HG02763 (cell line): Measurements from ENCODE around the gene ALMS1.
"Not testable (repeated sequence)": the region's sequence is repeated elsewhere in the genome, so short reads cannot be mapped to it uniquely, and the experiment has no call there.

Experiments used
- ATAC-seq: cut with Tn5 transposase; IDR thresholded peaks from one replicate; pipeline ENCODE4 v1.9.1; 2021; ENCODE audit warnings: mild to moderate bottlenecking, moderate library complexity; ENCODE audit not compliant: unreplicated experiment

The ALMS1 gene, protein sequence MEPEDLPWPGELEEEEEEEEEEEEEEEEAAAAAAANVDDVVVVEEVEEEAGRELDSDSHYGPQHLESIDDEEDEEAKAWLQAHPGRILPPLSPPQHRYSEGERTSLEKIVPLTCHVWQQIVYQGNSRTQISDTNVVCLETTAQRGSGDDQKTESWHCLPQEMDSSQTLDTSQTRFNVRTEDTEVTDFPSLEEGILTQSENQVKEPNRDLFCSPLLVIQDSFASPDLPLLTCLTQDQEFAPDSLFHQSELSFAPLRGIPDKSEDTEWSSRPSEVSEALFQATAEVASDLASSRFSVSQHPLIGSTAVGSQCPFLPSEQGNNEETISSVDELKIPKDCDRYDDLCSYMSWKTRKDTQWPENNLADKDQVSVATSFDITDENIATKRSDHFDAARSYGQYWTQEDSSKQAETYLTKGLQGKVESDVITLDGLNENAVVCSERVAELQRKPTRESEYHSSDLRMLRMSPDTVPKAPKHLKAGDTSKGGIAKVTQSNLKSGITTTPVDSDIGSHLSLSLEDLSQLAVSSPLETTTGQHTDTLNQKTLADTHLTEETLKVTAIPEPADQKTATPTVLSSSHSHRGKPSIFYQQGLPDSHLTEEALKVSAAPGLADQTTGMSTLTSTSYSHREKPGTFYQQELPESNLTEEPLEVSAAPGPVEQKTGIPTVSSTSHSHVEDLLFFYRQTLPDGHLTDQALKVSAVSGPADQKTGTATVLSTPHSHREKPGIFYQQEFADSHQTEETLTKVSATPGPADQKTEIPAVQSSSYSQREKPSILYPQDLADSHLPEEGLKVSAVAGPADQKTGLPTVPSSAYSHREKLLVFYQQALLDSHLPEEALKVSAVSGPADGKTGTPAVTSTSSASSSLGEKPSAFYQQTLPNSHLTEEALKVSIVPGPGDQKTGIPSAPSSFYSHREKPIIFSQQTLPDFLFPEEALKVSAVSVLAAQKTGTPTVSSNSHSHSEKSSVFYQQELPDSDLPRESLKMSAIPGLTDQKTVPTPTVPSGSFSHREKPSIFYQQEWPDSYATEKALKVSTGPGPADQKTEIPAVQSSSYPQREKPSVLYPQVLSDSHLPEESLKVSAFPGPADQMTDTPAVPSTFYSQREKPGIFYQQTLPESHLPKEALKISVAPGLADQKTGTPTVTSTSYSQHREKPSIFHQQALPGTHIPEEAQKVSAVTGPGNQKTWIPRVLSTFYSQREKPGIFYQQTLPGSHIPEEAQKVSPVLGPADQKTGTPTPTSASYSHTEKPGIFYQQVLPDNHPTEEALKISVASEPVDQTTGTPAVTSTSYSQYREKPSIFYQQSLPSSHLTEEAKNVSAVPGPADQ (N-terminal part only)

DNA sequence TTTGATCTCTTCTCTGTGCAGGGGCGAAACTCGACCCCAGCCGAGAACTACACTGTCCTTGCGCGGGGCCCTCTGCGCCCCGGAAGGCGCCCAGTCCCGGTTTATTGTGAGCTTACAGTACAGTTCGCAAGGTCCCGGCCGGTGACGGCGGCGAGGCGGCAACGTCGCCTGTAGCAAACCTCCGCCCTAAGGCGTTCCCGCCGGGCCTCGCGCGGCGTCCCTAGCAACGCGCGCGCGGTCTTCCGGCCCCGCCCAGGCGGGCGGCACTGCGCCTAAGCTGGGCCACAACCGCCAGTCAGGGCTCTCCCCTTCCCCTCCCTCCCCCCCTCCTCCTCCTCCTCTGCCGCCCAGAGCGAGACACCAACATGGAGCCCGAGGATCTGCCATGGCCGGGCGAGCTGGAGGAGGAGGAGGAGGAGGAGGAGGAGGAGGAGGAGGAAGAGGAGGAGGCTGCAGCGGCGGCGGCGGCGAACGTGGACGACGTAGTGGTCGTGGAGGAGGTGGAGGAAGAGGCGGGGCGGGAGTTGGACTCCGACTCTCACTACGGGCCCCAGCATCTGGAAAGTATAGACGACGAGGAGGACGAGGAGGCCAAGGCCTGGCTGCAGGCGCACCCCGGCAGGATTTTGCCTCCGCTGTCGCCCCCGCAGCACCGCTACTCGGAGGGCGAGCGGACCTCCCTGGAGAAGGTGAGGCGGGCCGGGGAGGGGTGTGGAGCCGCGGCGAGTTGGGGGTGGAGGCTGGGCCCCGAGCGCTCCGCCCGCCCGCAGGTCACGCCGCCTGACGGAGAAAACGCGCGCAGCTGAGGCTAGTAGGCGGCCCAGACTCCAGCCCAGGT lies at the start of gene ALMS1:
TSS of gene ALMS1 (plus strand) at position 333 of the 838 bp plus-strand sequence. CDS start at position 366, 33 bp downstream.
- ATAC-seq: peak; percentile 86

DNA sequence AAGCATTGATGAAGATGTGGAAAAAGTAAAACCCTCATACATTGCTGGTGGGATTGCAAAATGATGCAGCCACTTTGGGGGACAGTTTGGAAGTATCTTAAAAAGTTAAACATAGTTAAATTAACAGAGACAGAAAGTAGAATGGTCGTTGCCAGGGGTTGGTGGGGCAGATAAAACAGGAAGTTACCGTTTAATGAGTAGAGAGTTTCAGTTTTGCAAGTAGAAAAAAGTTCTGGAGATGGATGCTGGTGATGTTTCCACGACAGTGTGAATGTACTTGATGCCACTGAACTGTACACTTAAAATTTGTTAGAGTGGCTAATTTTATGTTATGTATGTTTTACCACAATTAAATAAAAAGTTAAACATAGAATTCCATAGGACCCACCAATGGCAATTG lies 47.8 kb upstream of the ALMS1 start:
- peak; percentile 50 for ATAC-seq

DNA sequence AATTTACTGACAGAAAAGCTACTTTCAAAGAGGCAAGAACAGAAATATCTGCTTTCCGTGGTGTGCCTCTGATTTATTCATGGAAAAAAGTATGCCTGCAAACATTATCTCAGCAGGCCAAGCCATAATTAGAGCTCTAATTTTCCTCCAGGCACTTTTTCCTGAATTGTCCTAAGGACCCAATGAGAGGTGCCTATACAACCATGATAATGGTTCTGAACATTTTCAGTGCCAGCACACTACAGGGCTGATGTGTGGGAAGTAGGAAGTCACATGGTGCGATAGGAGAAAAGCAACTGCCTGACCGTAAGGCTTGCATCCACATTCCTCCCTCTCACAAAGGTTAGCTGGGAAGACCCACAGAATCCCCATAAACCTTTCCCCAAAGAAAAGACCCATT lies 46.4 kb upstream of the ALMS1 start:
- no peak for ATAC-seq

DNA sequence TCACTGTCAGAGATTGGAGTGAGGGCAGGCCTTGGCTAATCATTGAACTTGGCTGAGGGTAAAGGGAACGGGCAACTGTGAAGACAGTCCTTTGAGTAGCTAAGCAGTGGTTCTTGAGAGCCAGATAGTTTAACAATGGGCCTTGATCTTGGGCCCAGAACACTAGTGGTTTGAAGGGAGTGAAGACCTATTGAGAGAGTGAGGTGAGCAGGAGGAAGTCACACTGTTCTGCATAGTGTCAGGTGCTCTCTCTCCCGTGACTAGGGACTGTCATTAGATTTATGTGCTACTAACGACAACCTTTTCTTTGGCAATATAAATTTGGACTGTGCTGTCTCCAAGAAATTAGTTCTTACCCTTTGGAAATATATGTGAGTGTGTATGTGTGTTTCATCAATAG lies 44.6 kb upstream of the ALMS1 start:
- no peak for ATAC-seq

DNA sequence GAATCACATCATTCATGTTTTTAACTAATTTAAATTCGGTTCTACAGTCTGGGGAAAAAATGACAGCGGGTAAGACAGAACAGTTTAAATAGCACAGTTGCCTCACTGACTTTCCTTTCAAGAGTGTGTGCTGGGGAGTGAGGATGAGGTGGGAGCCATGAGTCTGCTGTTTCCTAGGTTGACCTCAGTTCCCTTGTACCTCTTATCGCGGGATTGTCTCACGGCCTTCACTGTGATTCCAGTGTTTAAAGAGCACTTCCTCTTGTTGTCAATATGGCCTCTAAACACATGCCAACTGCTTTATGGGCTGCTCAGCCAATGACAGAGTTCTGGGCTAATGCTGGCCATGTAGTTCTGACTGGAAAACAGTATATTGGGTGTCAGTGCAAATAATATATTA lies 41.6 kb upstream of the ALMS1 start:
- ATAC-seq: no peak

DNA sequence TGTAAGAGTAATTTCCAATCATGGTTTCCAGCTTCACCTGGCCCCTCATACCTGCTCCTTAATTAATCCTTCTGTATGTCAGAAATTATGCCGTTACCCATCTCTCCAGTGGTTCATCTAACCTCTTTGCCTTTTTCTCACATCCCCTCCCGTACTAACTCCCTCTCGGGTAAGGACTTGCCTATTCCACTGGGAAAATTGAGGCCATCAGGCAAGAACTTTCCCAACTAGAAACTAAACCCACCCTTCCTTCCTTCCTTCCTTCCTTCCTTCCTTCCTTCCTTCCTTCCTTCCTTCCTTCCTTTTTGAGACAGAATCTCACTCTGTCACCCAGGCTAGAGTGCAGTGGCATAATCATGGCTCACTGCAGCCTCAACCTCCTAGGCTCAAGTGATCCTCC lies 40.9 kb upstream of the ALMS1 start:
- not testable (repeated sequence) for ATAC-seq

DNA sequence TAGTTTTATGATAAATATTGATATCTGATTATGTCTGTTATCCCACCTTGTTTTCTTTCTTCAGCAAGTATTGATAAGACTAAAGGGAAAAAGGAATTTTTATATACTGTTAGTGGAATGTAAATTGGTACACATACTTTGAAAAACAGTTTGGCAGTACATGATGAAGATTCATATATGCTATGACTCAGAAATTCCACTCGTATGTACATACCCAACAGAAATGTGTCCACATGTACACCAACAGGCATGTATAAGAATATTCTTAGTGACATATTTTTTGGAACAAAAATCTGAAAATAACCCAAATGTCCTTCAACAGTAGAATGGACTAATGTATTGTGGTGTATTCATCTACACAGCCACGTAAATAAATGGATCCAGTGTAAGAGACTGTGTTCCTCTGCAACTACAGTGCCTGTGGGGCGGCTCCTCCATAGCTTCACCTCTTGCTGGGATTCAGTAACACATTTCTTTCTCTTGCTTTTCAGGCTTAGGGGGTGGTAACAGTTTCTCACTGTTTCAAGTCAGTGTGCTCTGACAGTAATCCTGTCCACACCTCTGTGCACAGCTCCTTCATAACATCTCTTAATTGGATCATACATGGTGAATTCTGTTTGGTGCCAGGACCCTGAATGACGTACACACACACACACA lies 35.5 kb upstream of the ALMS1 start:
- no peak for ATAC-seq

DNA sequence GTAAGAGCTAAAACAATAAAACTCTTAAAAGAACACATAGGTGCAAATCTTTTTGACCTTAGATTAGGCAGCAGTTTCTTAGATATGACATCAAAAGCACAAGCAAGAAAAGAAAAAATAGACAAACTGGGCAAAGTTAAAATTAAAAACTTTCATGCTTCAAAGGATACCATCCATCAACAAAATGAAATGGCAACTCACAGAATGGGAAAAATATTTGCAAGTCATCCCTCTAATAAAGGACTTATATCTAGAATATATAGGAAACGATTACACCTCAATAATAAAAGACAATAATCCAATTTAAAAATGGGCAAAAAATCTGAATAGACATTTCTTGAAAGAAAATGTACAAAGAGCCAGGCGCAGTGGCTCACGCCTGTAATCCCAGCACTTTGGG lies 29.5 kb upstream of the ALMS1 start:
- ATAC-seq: no peak

DNA sequence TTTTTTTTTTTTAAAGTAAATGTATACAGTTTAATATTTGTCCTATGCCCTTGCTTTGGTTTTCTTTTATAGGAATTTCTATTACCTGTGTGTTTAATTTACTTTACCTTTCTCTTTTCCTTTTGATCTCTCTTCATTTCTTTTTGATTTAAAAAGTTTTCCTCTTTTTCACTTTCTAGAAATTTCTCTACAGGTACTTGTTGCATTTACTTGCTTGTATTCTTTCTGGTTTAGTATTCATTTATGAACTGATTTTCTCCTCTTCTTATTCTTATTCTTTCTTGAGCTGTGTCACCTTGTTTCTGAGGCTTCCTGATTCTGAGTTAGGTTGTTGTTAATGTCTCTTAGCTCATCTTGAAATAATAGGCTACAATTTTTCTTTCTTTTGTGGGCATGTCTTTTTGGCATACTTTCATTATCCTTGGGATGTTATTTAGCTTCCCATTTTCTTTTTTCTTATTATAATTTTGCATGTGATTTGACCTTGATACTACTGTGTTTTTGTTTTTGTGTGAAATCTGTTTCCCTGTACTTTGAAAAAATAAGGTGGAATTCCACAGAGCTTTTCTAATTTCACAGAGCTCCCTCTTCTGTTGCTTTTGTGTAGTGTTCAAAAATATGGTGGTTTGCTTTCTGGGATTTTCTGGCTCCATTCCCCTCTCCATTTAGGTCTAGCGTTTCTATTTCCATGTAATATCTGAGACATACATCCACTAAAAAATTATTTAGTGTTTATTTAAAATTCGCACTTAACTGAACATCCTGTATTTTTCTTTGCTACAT lies 25.5 kb upstream of the ALMS1 start:
- no peak for ATAC-seq

DNA sequence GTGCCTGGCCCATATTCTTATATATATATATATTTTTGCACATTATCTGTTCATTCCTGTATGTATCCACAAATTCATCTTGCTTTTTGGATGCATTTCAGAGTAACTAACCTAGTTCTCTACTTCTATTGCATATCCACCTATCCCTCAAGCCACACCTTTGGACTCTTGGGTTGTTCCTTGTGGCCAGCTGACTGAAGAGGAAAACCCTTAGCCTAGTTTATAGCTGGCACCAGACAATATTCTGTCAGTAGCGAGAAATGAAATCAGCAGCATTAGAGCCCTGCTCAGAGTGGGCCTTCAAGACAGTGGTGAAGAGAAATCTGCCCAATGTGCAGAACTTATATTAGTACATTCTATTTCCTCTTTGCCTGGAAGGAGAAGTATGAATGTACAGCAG lies 19.6 kb upstream of the ALMS1 start:
- no peak for ATAC-seq

DNA sequence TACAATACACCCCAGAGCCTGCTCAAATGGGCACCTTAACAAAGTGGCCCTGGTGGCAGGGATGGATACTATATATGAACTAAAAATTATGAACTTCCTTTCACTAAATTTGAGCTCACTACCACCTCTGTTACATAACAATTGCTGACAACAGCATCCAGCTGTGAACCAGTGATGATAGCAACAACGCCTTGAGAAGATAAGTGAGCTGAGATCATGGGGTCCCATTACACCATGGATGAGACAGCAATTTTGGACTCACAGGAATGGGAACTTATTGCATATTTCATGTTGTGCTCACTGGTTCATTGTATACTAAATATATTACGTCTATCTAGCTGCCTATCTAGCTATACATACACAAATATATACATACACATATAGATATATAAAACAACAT lies 16.9 kb upstream of the ALMS1 start:
- ATAC-seq: no peak

DNA sequence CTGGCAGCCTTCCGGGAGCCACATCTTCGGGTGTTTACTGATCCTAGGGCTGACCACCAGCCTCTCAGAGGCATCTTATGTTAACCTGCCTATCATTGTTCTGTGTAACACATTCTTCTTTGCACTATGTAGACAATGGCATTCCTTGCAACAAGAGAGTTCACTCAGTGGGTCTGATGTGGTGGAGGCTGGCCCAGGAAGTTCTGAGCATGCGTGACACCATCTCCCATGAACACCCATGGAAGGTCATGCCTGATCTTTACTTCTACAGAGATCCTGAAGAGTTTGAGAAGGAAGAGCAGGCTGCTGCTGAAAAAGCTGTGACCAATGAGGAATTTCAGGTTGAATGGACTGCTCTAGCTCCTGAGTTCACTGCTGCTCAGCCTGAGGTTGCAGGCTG lies 15.3 kb upstream of the ALMS1 start:
- no peak for ATAC-seq

DNA sequence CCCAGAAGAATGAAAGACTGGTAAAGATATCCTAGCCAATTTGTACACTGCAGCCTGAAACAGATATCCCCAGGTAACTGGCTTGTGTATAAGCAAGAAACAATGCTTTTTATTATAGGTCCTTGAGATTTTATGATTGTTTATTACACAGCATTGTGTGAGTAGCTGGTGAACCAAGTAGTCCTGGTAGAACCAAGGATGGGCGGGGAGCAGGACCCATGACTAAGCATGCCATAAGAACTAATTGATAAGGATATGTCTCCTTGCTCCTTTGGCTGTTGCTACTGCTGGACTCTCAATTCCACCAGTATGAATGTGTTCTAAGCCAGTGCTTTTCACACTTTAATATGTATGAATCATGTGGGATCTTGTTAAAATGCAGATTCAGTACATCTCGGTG lies 12.3 kb upstream of the ALMS1 start:
- no peak for ATAC-seq

DNA sequence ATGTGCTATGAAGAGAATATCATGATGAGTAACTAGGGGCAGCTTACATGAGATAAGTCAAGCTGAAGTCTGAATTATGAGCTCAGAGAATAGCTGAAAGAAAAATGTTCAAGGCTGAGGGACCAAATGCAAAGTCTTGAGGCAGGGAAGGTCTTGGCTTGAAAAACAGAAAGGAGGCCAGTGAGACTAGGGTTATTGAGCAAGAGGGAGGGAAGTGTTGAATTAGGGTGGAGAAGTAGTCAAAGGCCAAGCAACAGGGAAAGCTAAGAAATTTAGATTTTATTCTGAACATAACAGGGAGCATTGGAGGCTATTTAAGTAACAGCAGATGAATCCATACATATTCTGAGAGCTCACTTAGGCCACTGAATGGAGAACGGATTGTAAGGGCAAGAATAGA lies 11.4 kb upstream of the ALMS1 start:
- no peak for ATAC-seq

DNA sequence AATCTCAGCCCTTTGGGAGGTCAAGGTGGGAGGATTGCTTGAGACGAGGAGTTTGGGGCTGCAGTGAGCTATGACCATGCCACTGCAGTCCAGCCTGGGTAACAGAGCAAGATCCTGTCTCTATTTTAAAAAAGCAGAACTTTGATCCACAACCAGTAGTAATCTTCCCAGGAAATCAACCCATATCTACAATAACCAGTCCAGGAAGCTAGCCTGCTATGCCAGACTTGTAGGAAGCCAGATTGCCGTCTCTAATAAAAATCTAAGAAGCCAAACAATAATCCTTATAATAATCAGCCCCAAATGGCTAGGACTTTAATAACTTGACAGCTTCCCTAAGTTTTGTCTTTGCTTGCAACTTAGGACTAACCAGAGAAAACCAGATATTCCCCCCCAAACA lies 9.0 kb upstream of the ALMS1 start:
- no peak for ATAC-seq

DNA sequence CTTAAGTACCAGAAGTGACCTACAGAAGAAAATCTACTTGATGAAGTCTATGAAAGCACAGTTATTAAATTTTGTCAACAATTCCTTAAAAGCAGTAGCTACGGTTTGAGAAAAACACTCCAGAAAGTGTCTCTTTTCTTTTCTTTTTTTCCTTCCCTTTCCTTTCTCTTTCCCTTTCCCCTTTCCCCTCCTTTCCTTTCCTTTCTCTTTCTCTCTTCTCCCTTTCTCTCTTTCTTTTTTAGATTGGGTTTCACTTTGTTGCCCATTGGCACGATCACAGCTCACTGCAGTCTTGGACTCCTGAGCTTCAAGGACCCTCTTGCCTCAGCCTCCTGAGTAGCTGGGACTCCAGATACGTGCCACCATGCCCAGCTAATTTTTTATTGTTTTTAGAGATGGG lies 2.6 kb upstream of the ALMS1 start:
- ATAC-seq: no peak

DNA sequence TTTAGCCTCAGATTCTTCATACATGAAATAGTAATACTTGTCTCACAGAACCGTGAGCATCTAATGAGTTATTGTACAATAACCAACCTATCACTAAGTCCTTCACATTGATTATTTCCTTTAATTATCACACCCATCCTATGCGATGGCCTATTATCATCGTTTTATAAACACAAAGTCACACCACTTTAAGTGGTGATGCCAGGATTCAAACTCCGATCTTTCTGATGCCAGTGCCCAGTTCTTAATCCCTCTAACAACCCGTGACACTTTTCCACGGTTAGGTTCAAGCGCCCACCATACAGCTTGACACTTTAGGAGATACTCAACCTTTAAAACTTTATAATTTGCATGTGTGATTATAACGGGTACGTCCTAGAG lies 523 bp upstream of the ALMS1 start:
- ATAC-seq: no peak

DNA sequence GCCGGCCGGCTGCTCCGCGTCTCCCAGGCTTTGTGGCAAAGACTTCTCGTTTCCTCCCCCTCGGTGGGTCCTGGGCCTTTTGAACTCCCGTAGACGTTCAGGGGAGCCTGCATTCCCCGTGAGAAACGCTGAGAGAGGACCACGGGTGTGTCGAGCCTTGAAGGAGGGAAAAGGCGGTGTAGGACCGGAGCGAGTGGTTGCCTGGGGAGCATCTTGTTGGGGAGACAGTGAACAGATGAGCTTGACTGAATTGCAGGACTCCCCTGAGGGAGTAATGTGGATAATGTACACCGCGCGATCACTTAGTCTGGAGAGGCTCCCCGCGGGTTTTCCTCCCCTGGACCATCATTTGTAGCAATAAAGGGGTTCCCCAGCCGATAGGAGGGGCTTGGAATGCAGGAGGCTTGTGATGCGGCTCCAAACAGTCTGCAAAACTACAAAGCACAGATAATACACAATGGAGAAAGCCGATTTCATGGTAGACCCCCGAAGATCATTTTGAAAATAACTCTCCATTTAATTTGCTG lies 769 bp downstream of the ALMS1 start:
- peak; percentile 7 for ATAC-seq
